Karpas-422 (cell line): ENCODE data around the gene SIGLEC6. TPM values are rescaled to one million over a fixed set of nuclear protein-coding genes. Genes with fewer than 3 reads are reported as not detected.

ENCODE experiments used
- DNase-seq: peaks from one replicate; pipeline ENCODE4 v3.0.0-alpha.2; 2015
- H2AFZ ChIP-seq: fragments of 200-600 bp; sonication (generic); 2 replicates; pipeline ENCODE4 v1.6.1; 2014; ENCODE audit warnings: antibody characterized with exemption, low read length, mixed read lengths
- H3K27ac ChIP-seq: fragments of 200-600 bp; sonication (generic); 2 replicates; pipeline ENCODE4 v1.5.1; 2014; ENCODE audit warnings: mild to moderate bottlenecking, low read length, moderate library complexity
- H3K27me3 ChIP-seq: fragments of 200-600 bp; sonication (generic); 2 replicates; pipeline ENCODE4 v1.6.1; 2014; ENCODE audit warnings: low read length, mixed read lengths
- H3K36me3 ChIP-seq: fragments of 200-600 bp; sonication (generic); 2 replicates; pipeline ENCODE4 v1.6.1; 2014; ENCODE audit warnings: low read length, mixed read lengths; ENCODE audit not compliant: insufficient read depth
- H3K4me1 ChIP-seq: fragments of 200-600 bp; sonication (generic); 2 replicates; pipeline ENCODE4 v1.6.1; 2014; ENCODE audit warnings: mild to moderate bottlenecking, low read length, mixed read lengths
- H3K4me2 ChIP-seq: fragments of 200-600 bp; sonication (generic); 2 replicates; pipeline ENCODE4 v1.6.1; 2014; ENCODE audit warnings: low read length, low read depth, mild to moderate bottlenecking; ENCODE audit not compliant: poor library complexity, severe bottlenecking
- H3K4me3 ChIP-seq: fragments of 200-600 bp; sonication (generic); 2 replicates; pipeline ENCODE4 v1.5.1; 2014; ENCODE audit warnings: mild to moderate bottlenecking, antibody characterized with exemption, low read length, mixed read lengths
- H3K79me2 ChIP-seq: fragments of 200-600 bp; sonication (generic); 2 replicates; pipeline ENCODE4 v1.6.1; 2014; ENCODE audit warnings: mild to moderate bottlenecking, low read length, mixed read lengths
- H3K9ac ChIP-seq: fragments of 200-600 bp; sonication (generic); 2 replicates; pipeline ENCODE4 v1.6.0; 2014; ENCODE audit warnings: low read length
- H3K9me2 ChIP-seq: fragments of 200-600 bp; sonication (generic), shearing (Covaris generic); replicated peaks from 2 replicates; pipeline ENCODE4 v1.6.0; 2014; ENCODE audit warnings: mild to moderate bottlenecking, low read length, moderate library complexity; ENCODE audit not compliant: insufficient read depth
- H3K9me3 ChIP-seq: fragments of 300-700, 200-600 bp; sonication (generic); 2 replicates; pipeline ENCODE4 v1.6.1; 2014; ENCODE audit warnings: low read length, mixed read lengths
- H4K20me1 ChIP-seq: fragments of 200-600 bp; sonication (generic); 2 replicates; pipeline ENCODE4 v1.6.1; 2014; ENCODE audit warnings: mild to moderate bottlenecking, antibody characterized with exemption, low read length, low read depth; ENCODE audit not compliant: insufficient read depth
- total RNA-seq: library from RNA; depleted of rRNA; stranded (reverse); fragments of >200 nt; shearing (Covaris generic); gene quantifications from 2 replicates; pipeline ENCODE4 v1.2.3, GENCODE V29; 2014; ENCODE audit warnings: low replicate concordance

SIGLEC6 gene
- total RNA-seq, 1 experiment from 2014 or later = not detected

- no peaks in the 10 kb centered on the region for H3K79me2 ChIP-seq
- no peak overlapping the region for H2AFZ ChIP-seq
- no peak overlapping the region for H3K4me2 ChIP-seq
- no peaks in the 10 kb centered on the region for H3K36me3 ChIP-seq
- no peaks in the 10 kb centered on the region for H3K27me3 ChIP-seq
- peaks cover 10% of the 10 kb centered on the region for H3K4me1 ChIP-seq
- H3K9me3 ChIP-seq = no peaks in the 10 kb centered on the region
- DNase-seq = no peak
- no peak overlapping the region for H3K4me3 ChIP-seq
- H3K9me2 ChIP-seq = no peaks in the 10 kb centered on the region
- no peak overlapping the region for H3K27ac ChIP-seq
- H4K20me1 ChIP-seq = no peaks in the 10 kb centered on the region
- H3K9ac ChIP-seq = no peak overlapping the region
These were observed 20.4 kb upstream of the SIGLEC6 start for GRCh38 chr19:51551673-51552432.

- Histone ChIP-seq H2AFZ (no peak overlapping the region), H3K9ac (no peak overlapping the region), H3K9me3 (no peaks in the 10 kb centered on the region), H3K4me3 (no peak overlapping the region), H3K27ac (no peak overlapping the region), H3K27me3 (no peaks in the 10 kb centered on the region), H3K79me2 (no peaks in the 10 kb centered on the region), H4K20me1 (no peaks in the 10 kb centered on the region), H3K9me2 (no peaks in the 10 kb centered on the region), H3K4me2 (no peak overlapping the region), H3K36me3 (no peaks in the 10 kb centered on the region), H3K4me1 (peaks cover 10% of the 10 kb centered on the region)
- DNase-seq = no peak
These were observed 19.6 kb upstream of the SIGLEC6 start for GRCh38 chr19:51550848-51551672.

- H2AFZ ChIP-seq = no peak overlapping the region
- no peak overlapping the region for H3K27ac ChIP-seq
- H3K9ac ChIP-seq = no peak overlapping the region
- no peaks in the 10 kb centered on the region for H3K9me3 ChIP-seq
- H4K20me1 ChIP-seq = no peaks in the 10 kb centered on the region
- H3K9me2 ChIP-seq = no peaks in the 10 kb centered on the region
- no peaks in the 10 kb centered on the region for H3K27me3 ChIP-seq
- no peaks in the 10 kb centered on the region for H3K79me2 ChIP-seq
- peaks cover 10% of the 10 kb centered on the region for H3K4me1 ChIP-seq
- DNase-seq = no peak
- no peak overlapping the region for H3K4me3 ChIP-seq
- H3K36me3 ChIP-seq = no peaks in the 10 kb centered on the region
- no peak overlapping the region for H3K4me2 ChIP-seq
These were observed 18.3 kb upstream of the SIGLEC6 start for GRCh38 chr19:51549533-51550324.

- H3K4me2 ChIP-seq = no peak overlapping the region
- no peak overlapping the region for H3K4me3 ChIP-seq
- H3K9me3 ChIP-seq = no peaks in the 10 kb centered on the region
- H3K9ac ChIP-seq = no peak overlapping the region
- peaks cover 10% of the 10 kb centered on the region for H3K4me1 ChIP-seq
- no peak overlapping the region for H3K27ac ChIP-seq
- no peak overlapping the region for H2AFZ ChIP-seq
- H4K20me1 ChIP-seq = no peaks in the 10 kb centered on the region
- no peaks in the 10 kb centered on the region for H3K9me2 ChIP-seq
- H3K79me2 ChIP-seq = no peaks in the 10 kb centered on the region
- H3K36me3 ChIP-seq = no peaks in the 10 kb centered on the region
- DNase-seq = no peak
- no peaks in the 10 kb centered on the region for H3K27me3 ChIP-seq
These were observed 17.4 kb upstream of the SIGLEC6 start for GRCh38 chr19:51548891-51549305.

- no peak overlapping the region for H3K4me3 ChIP-seq
- H3K9ac ChIP-seq = no peak overlapping the region
- H3K4me1 ChIP-seq = peaks cover 10% of the 10 kb centered on the region
- H3K36me3 ChIP-seq = no peaks in the 10 kb centered on the region
- no peak for DNase-seq
- no peak overlapping the region for H3K4me2 ChIP-seq
- no peaks in the 10 kb centered on the region for H3K9me3 ChIP-seq
- H2AFZ ChIP-seq = no peak overlapping the region
- no peaks in the 10 kb centered on the region for H4K20me1 ChIP-seq
- no peaks in the 10 kb centered on the region for H3K79me2 ChIP-seq
- no peaks in the 10 kb centered on the region for H3K27me3 ChIP-seq
- no peaks in the 10 kb centered on the region for H3K9me2 ChIP-seq
- no peak overlapping the region for H3K27ac ChIP-seq
These were observed 16.8 kb upstream of the SIGLEC6 start for GRCh38 chr19:51548213-51548651.

- H3K4me3 ChIP-seq = no peak overlapping the region
- no peaks in the 10 kb centered on the region for H3K9me3 ChIP-seq
- no peak overlapping the region for H2AFZ ChIP-seq
- H3K4me1 ChIP-seq = peaks cover 10% of the 10 kb centered on the region
- no peak for DNase-seq
- H3K36me3 ChIP-seq = no peaks in the 10 kb centered on the region
- H3K9me2 ChIP-seq = no peaks in the 10 kb centered on the region
- H3K27me3 ChIP-seq = no peaks in the 10 kb centered on the region
- H3K4me2 ChIP-seq = no peak overlapping the region
- H4K20me1 ChIP-seq = no peaks in the 10 kb centered on the region
- no peaks in the 10 kb centered on the region for H3K79me2 ChIP-seq
- H3K27ac ChIP-seq = no peak overlapping the region
- no peak overlapping the region for H3K9ac ChIP-seq
These were observed 16.1 kb upstream of the SIGLEC6 start for GRCh38 chr19:51547397-51548212.

GRCh38 chr19:51546650-51547396, 15.4 kb upstream of the SIGLEC6 start:
- Histone ChIP-seq H3K27me3 (no peaks in the 10 kb centered on the region), H3K27ac (no peak overlapping the region), H3K9ac (no peak overlapping the region), H3K9me2 (no peaks in the 10 kb centered on the region), H3K4me2 (no peak overlapping the region), H3K36me3 (no peaks in the 10 kb centered on the region), H2AFZ (no peak overlapping the region), H3K79me2 (no peaks in the 10 kb centered on the region), H4K20me1 (no peaks in the 10 kb centered on the region), H3K4me3 (no peak overlapping the region), H3K9me3 (no peaks in the 10 kb centered on the region), H3K4me1 (peaks cover 10% of the 10 kb centered on the region)
- DNase-seq = no peak
